Measurements from ENCODE around the gene MSL3. TPM values are rescaled to one million over a fixed set of nuclear protein-coding genes. Genes with fewer than 3 reads are reported as not detected.

The MSL3 gene
- total RNA-seq (2014; rRNA removed; shearing (Covaris generic)), result 37.9 and 41.8 TPM in 2 replicates

DNA sequence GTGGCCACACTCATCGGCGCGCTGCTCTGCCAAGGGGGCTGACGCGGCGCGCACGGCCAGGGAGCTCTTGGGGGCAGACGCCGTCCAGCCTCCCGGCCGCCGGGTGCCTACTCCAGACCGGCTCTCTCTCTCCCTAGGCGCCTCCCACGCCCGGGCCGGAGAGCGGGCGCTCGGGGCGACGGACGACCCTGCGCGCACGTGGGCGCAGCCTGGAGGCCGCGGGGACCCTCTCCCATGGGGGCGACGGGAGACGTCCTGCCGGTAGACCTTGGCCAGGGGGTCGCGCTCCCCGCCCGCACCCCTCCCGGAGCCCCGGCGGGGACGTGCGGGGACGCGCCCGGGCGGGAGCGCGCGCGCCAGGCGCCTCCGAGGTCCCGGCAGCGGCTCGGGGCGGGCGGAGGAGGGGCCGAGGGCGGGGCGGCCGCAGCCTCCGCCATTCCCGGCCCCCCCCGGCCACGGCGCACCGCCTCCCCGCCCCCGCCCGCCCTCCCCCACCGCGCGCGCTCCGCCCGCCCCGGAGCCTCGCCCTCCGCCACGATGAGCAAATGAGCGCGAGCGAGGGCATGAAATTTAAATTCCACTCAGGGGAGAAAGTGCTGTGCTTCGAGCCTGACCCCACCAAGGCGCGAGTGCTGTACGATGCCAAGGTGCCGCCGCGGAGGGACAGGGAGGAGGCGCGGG lies at the start of gene MSL3:
MSL3 (plus strand) TSS at position 519 of the 681 bp plus-strand sequence; CDS start at position 546, 27 bp downstream.
- Histone ChIP-seq H3K27ac (peak within 1 kb of the TSS; percentile 73), H3K4me1 (0 out of 2 replicates have a peak, but pooled peaks cover 3% of the 10 kb centered on the region), H3K36me3 (peaks cover 11% of the 10 kb centered on the region), H3K4me3 (peak within 1 kb of the TSS; percentile 89), H3K9me3 (replicated peaks) (no peaks in the 10 kb centered on the region), H3K27me3 (no peaks in the 10 kb centered on the region)
- DNase-seq, result peak; percentile 80 to 83

GRCh38 chrX:11722304-11722703 lies 35.7 kb upstream of the MSL3 start:
- no peak for DNase-seq
- H3K4me3 ChIP-seq, result no peak overlapping the region
- H3K9me3 ChIP-seq (replicated peaks), result no peaks in the 10 kb centered on the region
- H3K27me3 ChIP-seq, result no peaks in the 10 kb centered on the region
- no peaks in the 10 kb centered on the region for H3K4me1 ChIP-seq
- H3K36me3 ChIP-seq, result no peaks in the 10 kb centered on the region
- no peak overlapping the region for H3K27ac ChIP-seq

GRCh38 chrX:11724122-11725017 lies 33.7 kb upstream of the MSL3 start:
- Histone ChIP-seq H3K9me3 (replicated peaks) (no peaks in the 10 kb centered on the region), H3K4me1 (no peaks in the 10 kb centered on the region), H3K36me3 (no peaks in the 10 kb centered on the region), H3K27ac (no peak overlapping the region), H3K27me3 (no peaks in the 10 kb centered on the region), H3K4me3 (no peak overlapping the region)
- peak; percentile 21 to 75 for DNase-seq

GRCh38 chrX:11725631-11726442 lies 32.2 kb upstream of the MSL3 start:
- DNase-seq, result no peak

GRCh38 chrX:11728556-11728955 lies 29.5 kb upstream of the MSL3 start:
- DNase-seq, result no peak
- Histone ChIP-seq H3K27ac (no peak overlapping the region), H3K36me3 (no peaks in the 10 kb centered on the region), H3K4me1 (no peaks in the 10 kb centered on the region), H3K27me3 (0 out of 2 replicates have a peak, but pooled peaks cover 3% of the 10 kb centered on the region), H3K9me3 (replicated peaks) (no peaks in the 10 kb centered on the region), H3K4me3 (no peak overlapping the region)

More at GRCh38 chrX:11725631-11726442, 32.2 kb upstream of the MSL3 start:
- Histone ChIP-seq H3K36me3 (no peaks in the 10 kb centered on the region), H3K9me3 (replicated peaks) (no peaks in the 10 kb centered on the region), H3K27me3 (no peaks in the 10 kb centered on the region), H3K4me1 (no peaks in the 10 kb centered on the region), H3K27ac (no peak overlapping the region), H3K4me3 (no peak overlapping the region)

GRCh38 chrX:11733614-11734013 lies 24.4 kb upstream of the MSL3 start:
- Histone ChIP-seq H3K4me1 (no peaks in the 10 kb centered on the region), H3K9me3 (replicated peaks) (no peaks in the 10 kb centered on the region), H3K36me3 (no peaks in the 10 kb centered on the region), H3K4me3 (no peak overlapping the region), H3K27me3 (0 out of 2 replicates have a peak, but pooled peaks cover 3% of the 10 kb centered on the region), H3K27ac (no peak overlapping the region)
- DNase-seq, result no peak

GRCh38 chrX:11739776-11740175 lies 18.3 kb upstream of the MSL3 start:
- H3K27ac ChIP-seq, result no peak overlapping the region
- no peak for DNase-seq
- H3K4me3 ChIP-seq, result no peak overlapping the region

GRCh38 chrX:11740794-11741193 lies 17.2 kb upstream of the MSL3 start:
- DNase-seq, result no peak
- no peaks in the 10 kb centered on the region for H3K9me3 ChIP-seq (replicated peaks)
- H3K4me3 ChIP-seq, result no peak overlapping the region
- no peaks in the 10 kb centered on the region for H3K4me1 ChIP-seq
- H3K27ac ChIP-seq, result no peak overlapping the region
- no peaks in the 10 kb centered on the region for H3K27me3 ChIP-seq
- no peaks in the 10 kb centered on the region for H3K36me3 ChIP-seq

More at GRCh38 chrX:11739776-11740175, 18.3 kb upstream of the MSL3 start:
- H3K27me3 ChIP-seq, result no peaks in the 10 kb centered on the region
- H3K36me3 ChIP-seq, result no peaks in the 10 kb centered on the region
- H3K4me1 ChIP-seq, result no peaks in the 10 kb centered on the region
- no peaks in the 10 kb centered on the region for H3K9me3 ChIP-seq (replicated peaks)

DNA sequence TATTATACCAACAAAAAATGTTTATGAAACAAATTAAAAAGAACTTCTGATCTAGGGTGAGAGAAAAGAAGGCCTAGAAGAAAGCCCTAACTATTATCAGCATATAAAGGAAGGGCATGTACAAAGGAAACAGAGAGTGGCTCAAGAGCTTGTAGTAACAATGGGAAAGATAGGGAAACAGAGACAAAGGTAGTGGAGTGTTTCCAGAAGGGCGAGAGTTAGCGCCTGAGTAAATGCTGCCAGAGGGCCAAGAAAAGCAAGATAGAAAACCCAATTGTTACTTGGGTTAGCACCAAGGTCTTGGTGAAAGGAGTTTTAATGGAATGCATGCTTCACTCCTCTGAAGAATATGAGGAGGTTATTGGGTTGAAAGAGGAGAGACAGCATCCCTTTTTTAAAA lies 16.5 kb upstream of the MSL3 start:
- DNase-seq, result no peak
- Histone ChIP-seq H3K27ac (no peak overlapping the region), H3K36me3 (no peaks in the 10 kb centered on the region), H3K9me3 (replicated peaks) (no peaks in the 10 kb centered on the region), H3K27me3 (no peaks in the 10 kb centered on the region), H3K4me3 (no peak overlapping the region), H3K4me1 (no peaks in the 10 kb centered on the region)

- Histone ChIP-seq H3K4me1 (no peaks in the 10 kb centered on the region), H3K9me3 (replicated peaks) (no peaks in the 10 kb centered on the region), H3K4me3 (no peak overlapping the region), H3K27ac (no peak overlapping the region), H3K27me3 (no peaks in the 10 kb centered on the region), H3K36me3 (no peaks in the 10 kb centered on the region)
- no peak for DNase-seq
Observed at GRCh38 chrX:11745881-11746280, 12.2 kb upstream of the MSL3 start.

- Histone ChIP-seq H3K27me3 (no peaks in the 10 kb centered on the region), H3K27ac (no peak overlapping the region), H3K4me3 (no peak overlapping the region), H3K9me3 (replicated peaks) (no peaks in the 10 kb centered on the region; the same call in 1 of the 2 replicates), H3K36me3 (no peaks in the 10 kb centered on the region), H3K4me1 (no peaks in the 10 kb centered on the region)
- DNase-seq, result no peak
Observed at GRCh38 chrX:11750046-11750445, 8.0 kb upstream of the MSL3 start.

GRCh38 chrX:11750694-11751093 lies 7.3 kb upstream of the MSL3 start:
- H3K4me3 ChIP-seq, result no peak overlapping the region
- DNase-seq, result no peak
- no peaks in the 10 kb centered on the region for H3K27me3 ChIP-seq
- no peaks in the 10 kb centered on the region for H3K36me3 ChIP-seq
- H3K4me1 ChIP-seq, result no peaks in the 10 kb centered on the region
- no peak overlapping the region for H3K27ac ChIP-seq
- H3K9me3 ChIP-seq (replicated peaks), result no peaks in the 10 kb centered on the region; the same call in 1 of the 2 replicates

DNA sequence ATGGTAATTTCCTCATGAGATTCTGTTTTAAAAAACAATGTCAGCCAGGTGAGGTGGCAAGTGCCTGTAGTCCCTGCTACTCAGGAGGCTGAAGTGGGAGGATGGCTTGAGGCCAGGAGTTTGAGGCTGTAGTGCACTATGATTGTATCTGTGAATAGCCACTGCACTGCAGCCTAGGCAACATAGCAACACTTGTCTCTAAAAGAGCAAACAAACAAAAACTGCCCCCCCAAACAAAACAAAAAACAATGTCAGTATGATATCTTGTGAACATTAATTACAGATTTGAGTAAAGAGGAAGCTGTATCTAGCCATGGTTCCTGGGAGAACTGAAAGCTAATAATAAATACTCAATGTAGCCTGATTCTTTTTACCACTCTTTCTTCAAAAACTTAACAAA lies 6.8 kb upstream of the MSL3 start:
- Histone ChIP-seq H3K27ac (no peak overlapping the region), H3K36me3 (no peaks in the 10 kb centered on the region), H3K27me3 (no peaks in the 10 kb centered on the region), H3K9me3 (replicated peaks) (no peaks in the 10 kb centered on the region; the same call in 1 of the 2 replicates), H3K4me3 (no peak overlapping the region), H3K4me1 (no peaks in the 10 kb centered on the region)
- no peak for DNase-seq

- Histone ChIP-seq H3K27me3 (no peaks in the 10 kb centered on the region), H3K4me1 (0 out of 2 replicates have a peak, but pooled peaks cover 3% of the 10 kb centered on the region), H3K9me3 (replicated peaks) (no peaks in the 10 kb centered on the region; the same call in 1 of the 2 replicates), H3K36me3 (no peaks in the 10 kb centered on the region), H3K4me3 (no peak overlapping the region), H3K27ac (no peak overlapping the region)
- no peak for DNase-seq
Observed at GRCh38 chrX:11753668-11754067, 4.4 kb upstream of the MSL3 start.
